ENCODE data around the gene ADGRD1.

Gene ADGRD1

GRCh38 chr12:131020326-131021153 is 66.8 kb downstream of the ADGRD1 start:
- H3K4me3 Mint-ChIP-seq, result no peak overlapping the region
- CTCF ChIA-PET, result no interaction called here

GRCh38 chr12:131021154-131021541 is 67.4 kb downstream of the ADGRD1 start:
- Mint-ChIP-seq H3K4me1 (no peaks in the 10 kb centered on the region), H3K27me3 (no peaks in the 10 kb centered on the region), H3K36me3 (no peaks in the 10 kb centered on the region), H3K9me3 (no peaks in the 10 kb centered on the region), H3K4me3 (no peak overlapping the region), H3K27ac (no peak overlapping the region)
- CTCF ChIA-PET, result no interaction called here
- no peak for DNase-seq

More at GRCh38 chr12:131020326-131021153, 66.8 kb downstream of the ADGRD1 start:
- H3K27me3 Mint-ChIP-seq, result no peaks in the 10 kb centered on the region
- DNase-seq, result no peak
- H3K9me3 Mint-ChIP-seq, result no peaks in the 10 kb centered on the region
- H3K27ac Mint-ChIP-seq, result no peak overlapping the region
- H3K4me1 Mint-ChIP-seq, result no peaks in the 10 kb centered on the region
- H3K36me3 Mint-ChIP-seq, result no peaks in the 10 kb centered on the region

- Mint-ChIP-seq H3K4me1 (no peaks in the 10 kb centered on the region), H3K36me3 (no peaks in the 10 kb centered on the region), H3K4me3 (no peak overlapping the region), H3K27ac (no peak overlapping the region), H3K27me3 (no peaks in the 10 kb centered on the region), H3K9me3 (no peaks in the 10 kb centered on the region)
- CTCF ChIA-PET, result no interaction called here
- DNase-seq, result no peak
These were observed 70.3 kb downstream of the ADGRD1 start for GRCh38 chr12:131024026-131024425.

GRCh38 chr12:131024721-131025120 is 71.0 kb downstream of the ADGRD1 start:
- H3K27ac Mint-ChIP-seq, result no peak overlapping the region
- H3K4me3 Mint-ChIP-seq, result no peak overlapping the region
- H3K4me1 Mint-ChIP-seq, result no peaks in the 10 kb centered on the region
- H3K36me3 Mint-ChIP-seq, result no peaks in the 10 kb centered on the region
- H3K27me3 Mint-ChIP-seq, result no peaks in the 10 kb centered on the region
- CTCF ChIA-PET, result no interaction called here
- DNase-seq, result no peak
- H3K9me3 Mint-ChIP-seq, result no peaks in the 10 kb centered on the region

- DNase-seq, result no peak
- Mint-ChIP-seq H3K27ac (no peak overlapping the region), H3K27me3 (no peaks in the 10 kb centered on the region), H3K9me3 (no peaks in the 10 kb centered on the region), H3K4me3 (no peak overlapping the region), H3K36me3 (no peaks in the 10 kb centered on the region), H3K4me1 (no peaks in the 10 kb centered on the region)
- CTCF ChIA-PET, result no interaction called here
These were observed 71.5 kb downstream of the ADGRD1 start for GRCh38 chr12:131025234-131025633.

GRCh38 chr12:131025939-131026702 is 72.4 kb downstream of the ADGRD1 start:
- CTCF ChIA-PET, result no interaction called here
- H3K4me1 Mint-ChIP-seq, result no peaks in the 10 kb centered on the region
- H3K27ac Mint-ChIP-seq, result no peak overlapping the region
- no peaks in the 10 kb centered on the region for H3K36me3 Mint-ChIP-seq
- no peaks in the 10 kb centered on the region for H3K9me3 Mint-ChIP-seq
- no peak for DNase-seq
- no peaks in the 10 kb centered on the region for H3K27me3 Mint-ChIP-seq
- H3K4me3 Mint-ChIP-seq, result no peak overlapping the region

GRCh38 chr12:131026754-131027153 is 73.0 kb downstream of the ADGRD1 start:
- H3K36me3 Mint-ChIP-seq, result no peaks in the 10 kb centered on the region

GRCh38 chr12:131027264-131027663 is 73.6 kb downstream of the ADGRD1 start:
- no peak overlapping the region for H3K4me3 Mint-ChIP-seq
- DNase-seq, result no peak
- H3K27ac Mint-ChIP-seq, result no peak overlapping the region
- no peaks in the 10 kb centered on the region for H3K4me1 Mint-ChIP-seq
- CTCF ChIA-PET, result no interaction called here
- H3K9me3 Mint-ChIP-seq, result no peaks in the 10 kb centered on the region
- H3K27me3 Mint-ChIP-seq, result no peaks in the 10 kb centered on the region
- H3K36me3 Mint-ChIP-seq, result no peaks in the 10 kb centered on the region

More at GRCh38 chr12:131026754-131027153, 73.0 kb downstream of the ADGRD1 start:
- Mint-ChIP-seq H3K27ac (no peak overlapping the region), H3K4me3 (no peak overlapping the region), H3K9me3 (no peaks in the 10 kb centered on the region), H3K27me3 (no peaks in the 10 kb centered on the region), H3K4me1 (no peaks in the 10 kb centered on the region)
- CTCF ChIA-PET, result no interaction called here
- no peak for DNase-seq

- no peak overlapping the region for H3K27ac Mint-ChIP-seq
- CTCF ChIA-PET, result no interaction called here
- no peaks in the 10 kb centered on the region for H3K9me3 Mint-ChIP-seq
- no peak overlapping the region for H3K4me3 Mint-ChIP-seq
- H3K36me3 Mint-ChIP-seq, result no peaks in the 10 kb centered on the region
- DNase-seq, result no peak
- H3K4me1 Mint-ChIP-seq, result no peaks in the 10 kb centered on the region
- no peaks in the 10 kb centered on the region for H3K27me3 Mint-ChIP-seq
These were observed 74.3 kb downstream of the ADGRD1 start for GRCh38 chr12:131027876-131028586.

GRCh38 chr12:131028587-131029338 is 75.1 kb downstream of the ADGRD1 start:
- no peak for DNase-seq
- Mint-ChIP-seq H3K36me3 (no peaks in the 10 kb centered on the region), H3K27me3 (no peaks in the 10 kb centered on the region), H3K4me3 (no peak overlapping the region), H3K9me3 (no peaks in the 10 kb centered on the region), H3K27ac (no peak overlapping the region), H3K4me1 (no peaks in the 10 kb centered on the region)
- CTCF ChIA-PET, result no interaction called here

- H3K27ac Mint-ChIP-seq, result no peak overlapping the region
- CTCF ChIA-PET, result no interaction called here
- no peaks in the 10 kb centered on the region for H3K9me3 Mint-ChIP-seq
- H3K36me3 Mint-ChIP-seq, result no peaks in the 10 kb centered on the region
- H3K4me1 Mint-ChIP-seq, result no peaks in the 10 kb centered on the region
- DNase-seq, result no peak
- no peaks in the 10 kb centered on the region for H3K27me3 Mint-ChIP-seq
- no peak overlapping the region for H3K4me3 Mint-ChIP-seq
These were observed 77.0 kb downstream of the ADGRD1 start for GRCh38 chr12:131030472-131031328.

- Mint-ChIP-seq H3K4me3 (no peak overlapping the region), H3K36me3 (no peaks in the 10 kb centered on the region), H3K27ac (no peak overlapping the region), H3K4me1 (no peaks in the 10 kb centered on the region), H3K9me3 (peaks cover 10% of the 10 kb centered on the region), H3K27me3 (no peaks in the 10 kb centered on the region)
- CTCF ChIA-PET, result no interaction called here
- no peak for DNase-seq
These were observed 78.5 kb downstream of the ADGRD1 start for GRCh38 chr12:131032082-131032750.

- H3K27ac Mint-ChIP-seq, result no peak overlapping the region
- peaks cover 18% of the 10 kb centered on the region for H3K9me3 Mint-ChIP-seq
- no peaks in the 10 kb centered on the region for H3K4me1 Mint-ChIP-seq
- H3K4me3 Mint-ChIP-seq, result no peak overlapping the region
- no peaks in the 10 kb centered on the region for H3K27me3 Mint-ChIP-seq
- CTCF ChIA-PET, result no interaction called here
- no peaks in the 10 kb centered on the region for H3K36me3 Mint-ChIP-seq
- DNase-seq, result no peak
These were observed 79.8 kb downstream of the ADGRD1 start for GRCh38 chr12:131033486-131033885.
